SK-N-SH (cell line): ENCODE results near the gene GSC2. TPM values are rescaled to one million over a fixed set of nuclear protein-coding genes. Genes with fewer than 3 reads are reported as not detected.

ENCODE experiments used
- CTCF ChIA-PET: fragments of 300-600, 350-600 bp; formaldehyde crosslinking; extraction: SDS; loops from one replicate; lab custom pipeline; 2021; lab: Yijun Ruan, JAX
- POLR2A ChIA-PET: fragments of 350-600 bp; sonication (Branson Sonifier 250); formaldehyde crosslinking; extraction: SDS; loops from one replicate; lab custom pipeline; 2020; ENCODE audit warnings: antibody characterized with exemption, inconsistent platforms; lab: Yijun Ruan, JAX
- DNase-seq: peaks from one replicate; pipeline ENCODE4 v3.0.0; 2012
- H2AFZ ChIP-seq: fragments of 200-600 bp; sonication (generic); 2 replicates; pipeline ENCODE4 v1.8.1; 2016; ENCODE audit warnings: antibody characterized with exemption, mild to moderate bottlenecking, low read depth
- H3F3A ChIP-seq: fragments of 200-600 bp; sonication (generic); replicated peaks from 2 replicates; pipeline ENCODE3; 2016; ENCODE audit warnings: antibody characterized with exemption, mild to moderate bottlenecking; ENCODE audit not compliant: insufficient read depth
- H3K27ac ChIP-seq, 2 experiments: fragments of 200-500 bp in 1 of 2; fragments of 200-600 bp in 1 of 2; sonication (Bioruptor generic) in 1 of 2; sonication (generic), shearing (Covaris generic) in 1 of 2; 2 replicates each; pipeline versions ENCODE4 v1.5.1 to v1.6.1; 2014 to 2016; ENCODE audit warnings: low read depth in 2 of 2, inconsistent platforms in 1 of 2, low read length in 1 of 2, mild to moderate bottlenecking in 1 of 2, mixed read lengths in 1 of 2
- H3K27me3 ChIP-seq: fragments of 200-600 bp; sonication (generic), shearing (Covaris generic); 2 replicates; pipeline ENCODE4 v1.6.1; 2016; ENCODE audit warnings: mixed run types; ENCODE audit not compliant: insufficient read depth
- H3K36me3 ChIP-seq, 2 experiments: fragments of 200-500 bp in 1 of 2; fragments of 200-600 bp in 1 of 2; sonication (Bioruptor generic) in 1 of 2; sonication (generic) in 1 of 2; replicated peaks in 1 of 2; 2 replicates each; pipeline versions ENCODE3 to v1.5.1; 2014 to 2016; ENCODE audit warnings: low read length in 1 of 2, mild to moderate bottlenecking in 1 of 2; ENCODE audit not compliant: insufficient read depth in 2 of 2, control insufficient read depth in 1 of 2
- H3K4me1 ChIP-seq, 2 experiments: fragments of 200-500 bp in 1 of 2; fragments of 200-600 bp in 1 of 2; sonication (Bioruptor generic) in 1 of 2; sonication (generic), shearing (Covaris generic) in 1 of 2; 2 replicates each; pipeline versions ENCODE4 v1.5.1 to v1.6.1; 2014 to 2016; ENCODE audit warnings: low read depth in 1 of 2, low read length in 1 of 2, mixed run types in 1 of 2; ENCODE audit not compliant: insufficient read depth in 2 of 2, control insufficient read depth in 1 of 2
- H3K4me2 ChIP-seq: fragments of 200-600 bp; sonication (generic), shearing (Covaris generic); 2 replicates; pipeline ENCODE4 v1.6.1; 2017; ENCODE audit warnings: mixed run types
- H3K4me3 ChIP-seq, 2 experiments: fragments of 200-500 bp in 1 of 2; fragments of 200-600 bp in 1 of 2; sonication (Bioruptor generic) in 1 of 2; sonication (generic), shearing (Covaris generic) in 1 of 2; 2 replicates each; pipeline versions ENCODE4 v1.5.1 to v1.8.1; 2014 to 2016; ENCODE audit warnings: low read depth in 2 of 2, inconsistent platforms in 1 of 2, low read length in 1 of 2, mild to moderate bottlenecking in 1 of 2, mixed read lengths in 1 of 2, moderate library complexity in 1 of 2
- H3K79me2 ChIP-seq: fragments of 200-600 bp; sonication (generic); 2 replicates; pipeline ENCODE4 v1.8.1; 2017; ENCODE audit warnings: mild to moderate bottlenecking; ENCODE audit not compliant: insufficient read depth
- H3K9ac ChIP-seq: fragments of 200-600 bp; sonication (generic); 2 replicates; pipeline ENCODE4 v1.6.1; 2017; ENCODE audit warnings: mixed run types
- H3K9me2 ChIP-seq: fragments of 200-600 bp; sonication (generic); 2 replicates; pipeline ENCODE4 v1.6.1; 2017; ENCODE audit warnings: mixed run types
- H3K9me3 ChIP-seq: fragments of 200-600 bp; sonication (generic); 2 replicates; pipeline ENCODE4 v1.6.1; 2017; ENCODE audit warnings: mixed run types, mild to moderate bottlenecking, moderate library complexity
- H4K20me1 ChIP-seq: fragments of 200-600 bp; sonication (generic); 2 replicates; pipeline ENCODE4 v1.6.1; 2017; ENCODE audit warnings: mild to moderate bottlenecking, mixed run types; ENCODE audit not compliant: insufficient read depth
- CHD2 ChIP-seq: fragments of 150-350 bp; IDR thresholded peaks from 2 replicates; pipeline ENCODE4 v1.6.1; 2018; ENCODE audit warnings: low read length; ENCODE audit not compliant: partially characterized antibody
- FOXJ3 ChIP-seq: sonication (generic); formaldehyde crosslinking; IDR thresholded peaks from 2 replicates; pipeline ENCODE4 v1.5.1; 2020; ENCODE audit warnings: mild to moderate bottlenecking, missing genetic modification reagents
- MEF2A ChIP-seq: IDR thresholded peaks from 2 replicates; pipeline ENCODE4 v1.4.0; 2012; ENCODE audit warnings: low read depth, borderline replicate concordance
- MXI1 ChIP-seq: IDR thresholded peaks from 2 replicates; pipeline ENCODE4 v1.6.1; 2012; ENCODE audit warnings: mild to moderate bottlenecking, low read depth, low read length, improper control_type of control experiment
- NFIC ChIP-seq: IDR thresholded peaks from 2 replicates; pipeline ENCODE4 v1.4.0; 2012; ENCODE audit warnings: borderline replicate concordance
- NRF1 ChIP-seq: IDR thresholded peaks from 2 replicates; pipeline ENCODE4 v1.6.1; 2012; ENCODE audit warnings: low read depth, mild to moderate bottlenecking, low read length
- POLR2AphosphoS5 ChIP-seq: IDR thresholded peaks from 2 replicates; pipeline ENCODE4 v1.6.1; 2012; ENCODE audit warnings: low read depth, low read length
- RAD21 ChIP-seq: IDR thresholded peaks from 2 replicates; pipeline ENCODE4 v1.6.1; 2012; ENCODE audit warnings: mild to moderate bottlenecking, low read length
- SMC3 ChIP-seq: IDR thresholded peaks from 2 replicates; pipeline ENCODE4 v1.6.1; 2012; ENCODE audit warnings: low read depth, low read length, improper control_type of control experiment
- TAF1 ChIP-seq: IDR thresholded peaks from 2 replicates; pipeline ENCODE4 v1.6.1; 2012; ENCODE audit warnings: low read depth, mild to moderate bottlenecking, low read length, moderate library complexity, borderline replicate concordance
- TCF12 ChIP-seq: IDR thresholded peaks from 2 replicates; pipeline ENCODE4 v1.4.0; 2012
- WGBS: methylation state at CpG from one replicate; pipeline ENCODE4 v1.1.6; 2017; ENCODE audit warnings: low lambda C conversion rate; 5-methylcytosine and 5-hydroxymethylcytosine counted together
- polyA plus RNA-seq, 3 experiments: library from polyadenylated mRNA; depleted of rRNA; stranded (reverse); fragments of >200 nt; gene quantifications; 2 replicates each; pipeline ENCODE4 v1.2.3, GENCODE V29; 2012
- TF ChIP-seq, protein P1 (sequence below): IDR thresholded peaks from 2 replicates; pipeline ENCODE4 v1.4.0; 2012; ENCODE audit warnings: low read depth
- TF ChIP-seq, protein P2 (sequence below): IDR thresholded peaks from 2 replicates; pipeline ENCODE4 v1.4.0; 2012; ENCODE audit warnings: low read depth, borderline replicate concordance
- TF ChIP-seq, protein P3 (sequence below): fragments of 150-350 bp; IDR thresholded peaks from 2 replicates; pipeline ENCODE4 v1.6.1; 2017; ENCODE audit warnings: antibody characterized with exemption, low read length, low read depth, borderline replicate concordance
- TF ChIP-seq, protein P4 (sequence below): fragments of 200-600 bp; sonication (generic); IDR thresholded peaks from 2 replicates; pipeline ENCODE4 v1.6.1; 2017; ENCODE audit warnings: antibody characterized with exemption, mild to moderate bottlenecking, moderate library complexity

The GSC2 gene
- polyA plus RNA-seq, 1 of the 3 experiments (the other 2 are of a cell fraction), result not detected

DNA sequence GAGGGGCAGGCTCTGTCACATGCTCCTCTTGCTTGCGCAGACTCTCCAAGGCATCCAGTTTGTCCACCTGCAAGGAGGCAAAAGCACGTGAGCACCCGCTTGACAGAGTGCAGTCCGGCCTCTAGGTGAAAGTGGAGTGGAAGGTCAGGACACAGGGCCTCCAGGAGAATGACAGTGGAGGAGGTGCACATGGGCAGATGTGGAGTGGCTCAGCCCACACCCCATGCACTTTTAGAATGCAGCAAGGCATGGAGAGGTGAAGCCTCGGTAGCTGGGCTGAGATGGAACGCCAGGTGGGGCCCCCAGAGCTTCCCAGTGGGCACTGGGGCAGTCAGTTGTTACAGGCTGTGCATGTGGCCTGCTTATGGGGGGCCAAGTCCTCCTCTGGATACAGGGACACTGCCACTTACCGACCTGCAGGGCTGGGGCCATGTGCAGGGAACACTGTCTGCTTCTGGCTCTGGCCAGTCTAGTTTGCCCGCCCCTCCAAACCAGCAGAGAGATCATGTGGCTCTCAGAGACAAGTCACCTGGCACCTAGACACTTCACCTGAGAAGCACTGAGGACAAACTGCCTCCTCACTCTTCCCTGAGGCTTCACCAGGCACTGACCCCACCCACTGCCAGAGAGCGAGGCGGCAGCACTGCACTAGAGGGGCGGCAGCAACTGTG lies 30.8 kb upstream of the GSC2 start:
- no peak for DNase-seq
- Histone ChIP-seq H3F3A (peaks cover 4% of the 10 kb centered on the region), H3K4me1 (peaks cover 11 to 29% of the 10 kb centered on the region in 2 experiments; a peak in 1 of 4 replicates), H2AFZ (no peak overlapping the region), H4K20me1 (0 out of 2 replicates have a peak, but pooled peaks cover 3% of the 10 kb centered on the region), H3K9me2 (no peaks in the 10 kb centered on the region), H3K27ac (no peak overlapping the region), H3K4me2 (no peak overlapping the region), H3K79me2 (peaks cover 18% of the 10 kb centered on the region), H3K9ac (no peak overlapping the region), H3K36me3 (peaks cover 0 to 5% of the 10 kb centered on the region in 2 experiments), H3K27me3 (no peaks in the 10 kb centered on the region), H3K4me3 (no peak overlapping the region), H3K9me3 (no peaks in the 10 kb centered on the region)
- ChIA-PET POLR2A (no interaction called here), CTCF (interaction anchor here (0.6 to 3.0 kb wide), 3 partner anchors 56 to 449 kb away, joined by 3 to 19 read pairs (median 3); no protein-coding TSS in a partner anchor)
- TF ChIP-seq MXI1, result no peak
- no peak for TF ChIP-seq NRF1
- no peak for TF ChIP-seq RAD21
- TF ChIP-seq, protein P1, sequence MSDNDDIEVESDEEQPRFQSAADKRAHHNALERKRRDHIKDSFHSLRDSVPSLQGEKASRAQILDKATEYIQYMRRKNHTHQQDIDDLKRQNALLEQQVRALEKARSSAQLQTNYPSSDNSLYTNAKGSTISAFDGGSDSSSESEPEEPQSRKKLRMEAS, result no peak
- TF ChIP-seq NFIC, result no peak
- TF ChIP-seq CHD2, result no peak
- no peak for TF ChIP-seq FOXJ3
- TF ChIP-seq, protein P2, sequence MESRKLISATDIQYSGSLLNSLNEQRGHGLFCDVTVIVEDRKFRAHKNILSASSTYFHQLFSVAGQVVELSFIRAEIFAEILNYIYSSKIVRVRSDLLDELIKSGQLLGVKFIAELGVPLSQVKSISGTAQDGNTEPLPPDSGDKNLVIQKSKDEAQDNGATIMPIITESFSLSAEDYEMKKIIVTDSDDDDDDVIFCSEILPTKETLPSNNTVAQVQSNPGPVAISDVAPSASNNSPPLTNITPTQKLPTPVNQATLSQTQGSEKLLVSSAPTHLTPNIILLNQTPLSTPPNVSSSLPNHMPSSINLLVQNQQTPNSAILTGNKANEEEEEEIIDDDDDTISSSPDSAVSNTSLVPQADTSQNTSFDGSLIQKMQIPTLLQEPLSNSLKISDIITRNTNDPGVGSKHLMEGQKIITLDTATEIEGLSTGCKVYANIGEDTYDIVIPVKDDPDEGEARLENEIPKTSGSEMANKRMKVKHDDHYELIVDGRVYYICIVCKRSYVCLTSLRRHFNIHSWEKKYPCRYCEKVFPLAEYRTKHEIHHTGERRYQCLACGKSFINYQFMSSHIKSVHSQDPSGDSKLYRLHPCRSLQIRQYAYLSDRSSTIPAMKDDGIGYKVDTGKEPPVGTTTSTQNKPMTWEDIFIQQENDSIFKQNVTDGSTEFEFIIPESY, result no peak
- no peak for TF ChIP-seq MEF2A
- TF ChIP-seq POLR2AphosphoS5, result no peak
- no peak for TF ChIP-seq TCF12
- TF ChIP-seq, protein P3, sequence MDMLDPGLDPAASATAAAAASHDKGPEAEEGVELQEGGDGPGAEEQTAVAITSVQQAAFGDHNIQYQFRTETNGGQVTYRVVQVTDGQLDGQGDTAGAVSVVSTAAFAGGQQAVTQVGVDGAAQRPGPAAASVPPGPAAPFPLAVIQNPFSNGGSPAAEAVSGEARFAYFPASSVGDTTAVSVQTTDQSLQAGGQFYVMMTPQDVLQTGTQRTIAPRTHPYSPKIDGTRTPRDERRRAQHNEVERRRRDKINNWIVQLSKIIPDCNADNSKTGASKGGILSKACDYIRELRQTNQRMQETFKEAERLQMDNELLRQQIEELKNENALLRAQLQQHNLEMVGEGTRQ, result no peak
- TF ChIP-seq TAF1, result no peak
- TF ChIP-seq, protein P4, sequence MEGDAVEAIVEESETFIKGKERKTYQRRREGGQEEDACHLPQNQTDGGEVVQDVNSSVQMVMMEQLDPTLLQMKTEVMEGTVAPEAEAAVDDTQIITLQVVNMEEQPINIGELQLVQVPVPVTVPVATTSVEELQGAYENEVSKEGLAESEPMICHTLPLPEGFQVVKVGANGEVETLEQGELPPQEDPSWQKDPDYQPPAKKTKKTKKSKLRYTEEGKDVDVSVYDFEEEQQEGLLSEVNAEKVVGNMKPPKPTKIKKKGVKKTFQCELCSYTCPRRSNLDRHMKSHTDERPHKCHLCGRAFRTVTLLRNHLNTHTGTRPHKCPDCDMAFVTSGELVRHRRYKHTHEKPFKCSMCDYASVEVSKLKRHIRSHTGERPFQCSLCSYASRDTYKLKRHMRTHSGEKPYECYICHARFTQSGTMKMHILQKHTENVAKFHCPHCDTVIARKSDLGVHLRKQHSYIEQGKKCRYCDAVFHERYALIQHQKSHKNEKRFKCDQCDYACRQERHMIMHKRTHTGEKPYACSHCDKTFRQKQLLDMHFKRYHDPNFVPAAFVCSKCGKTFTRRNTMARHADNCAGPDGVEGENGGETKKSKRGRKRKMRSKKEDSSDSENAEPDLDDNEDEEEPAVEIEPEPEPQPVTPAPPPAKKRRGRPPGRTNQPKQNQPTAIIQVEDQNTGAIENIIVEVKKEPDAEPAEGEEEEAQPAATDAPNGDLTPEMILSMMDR, result no peak
- TF ChIP-seq SMC3, result no peak
- WGBS, result 93% methylated on average over 7 of the region's 11 CpGs
